Measurements from ENCODE around the gene SEMA5A. TPM values are rescaled to one million over a fixed set of nuclear protein-coding genes. Genes with fewer than 3 reads are reported as not detected.

Gene SEMA5A
- total RNA-seq, 2 experiments from 2014 or later, result 0.12 TPM

DNA sequence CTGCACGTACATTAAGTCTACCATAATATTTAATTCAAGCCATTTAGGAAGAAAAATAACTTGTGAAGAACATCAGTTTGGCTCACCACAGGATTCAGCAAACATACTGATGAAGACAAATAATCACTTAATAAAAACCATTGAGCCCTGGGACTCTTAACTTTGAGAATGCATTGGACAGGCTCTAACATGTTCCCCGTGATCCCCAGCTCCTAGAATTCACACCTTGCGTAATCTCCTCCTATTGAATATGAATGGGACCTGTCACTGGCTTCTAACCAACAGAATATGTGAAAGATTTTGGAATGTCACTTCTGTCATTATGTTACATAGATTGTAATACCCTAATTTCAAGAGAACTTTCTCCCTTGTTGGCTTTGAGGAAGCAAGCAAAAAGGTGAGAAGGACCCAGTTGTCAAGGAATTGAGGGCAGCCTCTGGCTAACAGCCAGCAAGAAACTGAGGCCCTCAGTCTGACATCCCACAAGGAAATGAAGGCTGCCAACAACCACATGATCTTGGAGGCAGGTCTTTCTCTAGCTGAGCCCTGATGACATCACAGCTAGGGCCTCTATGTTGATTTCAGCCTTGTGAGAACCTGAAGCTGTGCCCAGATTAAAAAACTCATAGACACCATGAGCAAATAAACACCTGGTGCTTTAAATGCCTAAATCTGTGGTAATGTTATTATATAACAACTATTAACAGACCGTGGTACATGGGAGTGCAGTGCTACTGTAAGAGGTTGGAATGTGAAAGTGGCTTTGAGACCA, 433.2 kb downstream of the SEMA5A start:
- no peaks in the 10 kb centered on the region for H3K36me3 Mint-ChIP-seq (ENCODE audit: low read depth)
- no peaks in the 10 kb centered on the region for H3K9me3 Mint-ChIP-seq
- no peak overlapping the region for H3K27ac Mint-ChIP-seq
- ChIA-PET CTCF (no interaction called here), POLR2A (no interaction called here)
- no peaks in the 10 kb centered on the region for H3K4me1 Mint-ChIP-seq
- no peaks in the 10 kb centered on the region for H3K27me3 Mint-ChIP-seq
- DNase-seq, result no peak
- no peak overlapping the region for H3K4me3 Mint-ChIP-seq

- Mint-ChIP-seq H3K27ac (no peak overlapping the region), H3K36me3 (ENCODE audit: low read depth) (no peaks in the 10 kb centered on the region), H3K4me1 (no peaks in the 10 kb centered on the region), H3K27me3 (no peaks in the 10 kb centered on the region), H3K9me3 (no peaks in the 10 kb centered on the region), H3K4me3 (no peak overlapping the region)
- ChIA-PET POLR2A (no interaction called here), CTCF (no interaction called here)
- no peak for DNase-seq
Observed at GRCh38 chr5:9108162-9108561, 437.7 kb downstream of the SEMA5A start.

GRCh38 chr5:9105851-9106250, 440.0 kb downstream of the SEMA5A start:
- H3K4me1 Mint-ChIP-seq, result no peaks in the 10 kb centered on the region
- CTCF ChIA-PET, result interaction anchor here (1.2 kb wide), 1 partner anchor 9 kb away, joined by 4 read pairs; no protein-coding TSS in a partner anchor
- DNase-seq, result no peak
- POLR2A ChIA-PET, result no interaction called here
- no peaks in the 10 kb centered on the region for H3K9me3 Mint-ChIP-seq
- H3K4me3 Mint-ChIP-seq, result no peak overlapping the region
- no peaks in the 10 kb centered on the region for H3K36me3 Mint-ChIP-seq (ENCODE audit: low read depth)
- no peaks in the 10 kb centered on the region for H3K27me3 Mint-ChIP-seq
- no peak overlapping the region for H3K27ac Mint-ChIP-seq

- H3K27me3 Mint-ChIP-seq, result no peaks in the 10 kb centered on the region
- POLR2A ChIA-PET, result no interaction called here
- no peaks in the 10 kb centered on the region for H3K4me1 Mint-ChIP-seq
- CTCF ChIA-PET, result interaction anchor here (1.2 kb wide), 1 partner anchor 10 kb away, joined by 4 read pairs; no protein-coding TSS in a partner anchor
- no peaks in the 10 kb centered on the region for H3K36me3 Mint-ChIP-seq (ENCODE audit: low read depth)
- H3K4me3 Mint-ChIP-seq, result no peak overlapping the region
- no peak overlapping the region for H3K27ac Mint-ChIP-seq
- no peak for DNase-seq
- no peaks in the 10 kb centered on the region for H3K9me3 Mint-ChIP-seq
Observed at GRCh38 chr5:9104571-9105339, 441.1 kb downstream of the SEMA5A start.

DNA sequence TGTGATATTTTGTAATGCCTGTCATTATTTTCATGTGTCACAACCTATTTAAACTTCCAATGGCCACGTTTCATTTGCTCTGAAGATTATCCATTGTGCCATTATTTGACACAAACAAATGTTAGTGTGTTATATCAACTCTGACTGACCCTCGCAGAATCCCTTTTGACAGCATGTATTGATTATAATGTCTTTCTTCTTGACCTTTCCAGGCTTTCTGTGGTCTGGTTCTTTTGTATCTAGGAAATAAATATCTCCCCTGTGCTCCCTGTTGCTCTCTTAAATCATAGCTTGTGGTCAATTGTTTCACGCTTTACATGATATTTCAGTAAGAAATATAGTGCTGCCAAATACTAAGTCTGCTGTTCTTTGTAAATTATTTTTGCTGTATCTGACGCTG, 442.6 kb downstream of the SEMA5A start:
- ChIA-PET POLR2A (no interaction called here), CTCF (no interaction called here)
- Mint-ChIP-seq H3K9me3 (no peaks in the 10 kb centered on the region), H3K36me3 (ENCODE audit: low read depth) (no peaks in the 10 kb centered on the region), H3K27ac (no peak overlapping the region), H3K4me1 (no peaks in the 10 kb centered on the region), H3K4me3 (no peak overlapping the region), H3K27me3 (no peaks in the 10 kb centered on the region)
- no peak for DNase-seq

DNA sequence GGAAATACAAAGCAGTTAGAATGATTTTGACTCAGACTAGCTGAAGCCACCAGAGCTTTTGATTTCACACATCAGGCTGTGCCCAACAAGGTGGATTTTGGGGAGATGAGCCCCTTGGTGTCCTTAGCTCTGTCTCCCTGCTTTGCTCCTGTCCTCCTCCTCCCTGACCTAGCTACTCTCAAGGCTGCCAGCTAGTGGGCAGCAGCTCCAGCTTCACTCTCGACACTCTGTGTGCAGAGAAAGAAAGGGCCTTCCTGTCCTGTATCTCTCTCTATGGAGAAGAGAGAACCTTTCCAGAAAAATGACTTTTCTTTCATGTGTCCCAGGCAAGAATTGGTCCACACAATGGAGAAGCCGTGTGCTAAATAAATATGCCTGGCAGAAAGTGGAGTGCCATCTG, 446.2 kb downstream of the SEMA5A start:
- H3K9me3 Mint-ChIP-seq, result no peaks in the 10 kb centered on the region
- H3K27me3 Mint-ChIP-seq, result no peaks in the 10 kb centered on the region
- no peak overlapping the region for H3K27ac Mint-ChIP-seq
- H3K4me3 Mint-ChIP-seq, result no peak overlapping the region
- DNase-seq, result no peak
- no peaks in the 10 kb centered on the region for H3K36me3 Mint-ChIP-seq (ENCODE audit: low read depth)
- CTCF ChIA-PET, result no interaction called here
- POLR2A ChIA-PET, result no interaction called here
- no peaks in the 10 kb centered on the region for H3K4me1 Mint-ChIP-seq

DNA sequence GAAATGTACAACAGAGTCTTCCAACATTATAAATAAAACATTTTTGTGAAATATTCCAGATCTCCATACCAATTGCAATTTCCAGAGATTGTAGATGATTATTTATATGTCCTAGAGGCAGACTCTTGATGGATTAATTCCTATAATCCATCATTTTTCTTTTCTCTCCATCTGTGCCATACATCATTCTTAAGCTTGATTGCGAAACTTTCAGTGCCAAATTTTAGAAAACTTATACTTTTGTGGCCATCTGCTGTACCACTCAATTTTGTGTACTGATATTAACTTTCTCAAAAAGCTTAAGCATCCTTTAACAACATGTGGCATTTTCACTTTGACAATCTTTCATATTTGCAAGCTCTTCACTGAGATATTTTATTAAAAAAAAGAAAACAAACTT, 446.9 kb downstream of the SEMA5A start:
- ChIA-PET CTCF (no interaction called here), POLR2A (no interaction called here)
- no peak overlapping the region for H3K4me3 Mint-ChIP-seq
- H3K27me3 Mint-ChIP-seq, result no peaks in the 10 kb centered on the region
- no peaks in the 10 kb centered on the region for H3K36me3 Mint-ChIP-seq (ENCODE audit: low read depth)
- no peaks in the 10 kb centered on the region for H3K4me1 Mint-ChIP-seq
- no peaks in the 10 kb centered on the region for H3K9me3 Mint-ChIP-seq
- no peak overlapping the region for H3K27ac Mint-ChIP-seq
- no peak for DNase-seq

DNA sequence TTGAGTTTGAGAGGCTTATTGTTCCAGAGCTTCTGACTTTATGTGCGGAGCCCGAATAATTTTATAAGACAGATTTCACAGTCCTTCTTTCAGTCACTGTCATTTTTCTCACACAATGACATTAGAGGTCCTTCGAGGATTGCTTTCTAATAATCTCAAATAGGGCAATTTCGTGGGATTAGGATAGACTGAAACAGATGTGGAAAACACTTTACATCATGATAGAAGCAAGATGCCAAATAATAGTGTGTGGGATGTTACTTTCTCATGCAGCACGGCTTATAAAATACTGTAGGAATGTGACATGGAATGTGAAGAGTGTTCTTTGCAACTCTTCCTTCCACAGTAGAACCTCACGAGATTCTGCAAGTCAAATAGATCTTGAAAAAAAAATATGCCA, 451.3 kb downstream of the SEMA5A start:
- ChIA-PET CTCF (no interaction called here), POLR2A (no interaction called here)
- Mint-ChIP-seq H3K27ac (no peak overlapping the region), H3K36me3 (ENCODE audit: low read depth) (no peaks in the 10 kb centered on the region), H3K4me1 (no peaks in the 10 kb centered on the region), H3K9me3 (peaks cover 3% of the 10 kb centered on the region), H3K4me3 (no peak overlapping the region), H3K27me3 (no peaks in the 10 kb centered on the region)
- DNase-seq, result no peak

GRCh38 chr5:9091896-9092662, 453.8 kb downstream of the SEMA5A start:
- no peaks in the 10 kb centered on the region for H3K36me3 Mint-ChIP-seq (ENCODE audit: low read depth)
- ChIA-PET POLR2A (no interaction called here), CTCF (no interaction called here)
- no peak for DNase-seq
- no peaks in the 10 kb centered on the region for H3K4me1 Mint-ChIP-seq
- peaks cover 3% of the 10 kb centered on the region for H3K9me3 Mint-ChIP-seq
- H3K4me3 Mint-ChIP-seq, result no peak overlapping the region
- H3K27me3 Mint-ChIP-seq, result no peaks in the 10 kb centered on the region
- H3K27ac Mint-ChIP-seq, result no peak overlapping the region

- no peak overlapping the region for H3K4me3 Mint-ChIP-seq
- H3K4me1 Mint-ChIP-seq, result no peaks in the 10 kb centered on the region
- no peaks in the 10 kb centered on the region for H3K27me3 Mint-ChIP-seq
- CTCF ChIA-PET, result no interaction called here
- H3K36me3 Mint-ChIP-seq (ENCODE audit: low read depth), result no peaks in the 10 kb centered on the region
- DNase-seq, result no peak
- peaks cover 3% of the 10 kb centered on the region for H3K9me3 Mint-ChIP-seq
- H3K27ac Mint-ChIP-seq, result no peak overlapping the region
- POLR2A ChIA-PET, result no interaction called here
Observed at GRCh38 chr5:9090381-9091026, 455.4 kb downstream of the SEMA5A start.

DNA sequence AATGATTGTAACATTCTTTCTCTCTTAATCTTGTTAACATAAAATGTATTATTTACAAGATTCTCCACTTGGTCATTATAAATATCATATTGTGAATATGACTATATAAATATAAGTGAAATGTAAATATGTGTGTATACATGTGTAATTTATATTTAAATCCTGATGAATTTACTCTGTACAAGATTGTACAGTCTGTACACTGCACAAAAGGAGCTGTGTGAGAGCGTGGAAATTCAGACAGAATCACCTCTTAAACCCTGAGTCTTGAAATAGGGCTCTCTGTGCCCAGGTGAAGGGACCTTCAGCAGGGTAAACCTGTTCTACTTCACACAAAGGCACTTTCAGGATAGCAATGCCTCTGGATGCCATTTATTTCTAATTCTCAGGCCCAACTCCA, 456.0 kb downstream of the SEMA5A start:
- CTCF ChIA-PET, result no interaction called here
- peaks cover 5% of the 10 kb centered on the region for H3K9me3 Mint-ChIP-seq
- H3K36me3 Mint-ChIP-seq (ENCODE audit: low read depth), result no peaks in the 10 kb centered on the region
- DNase-seq, result no peak
- H3K4me3 Mint-ChIP-seq, result no peak overlapping the region
- no peaks in the 10 kb centered on the region for H3K27me3 Mint-ChIP-seq
- no peaks in the 10 kb centered on the region for H3K4me1 Mint-ChIP-seq
- no peak overlapping the region for H3K27ac Mint-ChIP-seq
- POLR2A ChIA-PET, result no interaction called here

GRCh38 chr5:9082996-9083395, 462.9 kb downstream of the SEMA5A start:
- Mint-ChIP-seq H3K36me3 (ENCODE audit: low read depth) (no peaks in the 10 kb centered on the region), H3K27ac (no peak overlapping the region), H3K4me1 (no peaks in the 10 kb centered on the region), H3K4me3 (no peak overlapping the region), H3K27me3 (no peaks in the 10 kb centered on the region), H3K9me3 (peaks cover 15% of the 10 kb centered on the region)
- no peak for DNase-seq
- POLR2A ChIA-PET, result no interaction called here
- CTCF ChIA-PET, result no interaction called here

DNA sequence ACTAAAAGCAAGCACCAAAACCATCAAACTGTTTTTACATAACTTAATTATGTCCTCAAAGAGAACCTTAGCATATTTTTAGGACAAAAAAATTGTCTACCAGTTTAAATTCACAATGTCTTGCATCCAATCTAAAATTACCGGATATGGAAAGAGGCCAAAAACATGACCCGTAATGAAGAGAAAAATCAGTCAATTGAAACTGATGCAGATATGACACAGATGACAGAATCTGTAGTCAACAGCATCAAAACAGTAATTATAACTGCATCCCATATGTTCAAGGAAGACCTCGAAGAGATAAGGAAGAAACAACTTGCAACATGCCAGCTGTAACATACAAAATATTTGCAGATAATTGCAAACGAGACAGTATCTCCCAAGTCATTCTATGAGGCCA, 473.2 kb downstream of the SEMA5A start:
- Mint-ChIP-seq H3K4me1 (no peaks in the 10 kb centered on the region), H3K27ac (no peak overlapping the region), H3K4me3 (no peak overlapping the region), H3K36me3 (ENCODE audit: low read depth) (no peaks in the 10 kb centered on the region), H3K27me3 (no peaks in the 10 kb centered on the region), H3K9me3 (peaks cover 3% of the 10 kb centered on the region)
- ChIA-PET POLR2A (no interaction called here), CTCF (no interaction called here)
- DNase-seq, result no peak
